Mesothelial cell of epicardium (in vitro differentiated cells): Measurements from ENCODE around the gene MRNIP. TPM values are rescaled to one million over a fixed set of nuclear protein-coding genes. Genes with fewer than 3 reads are reported as not detected.
A peak's percentile ranks its signal among the peaks of the same experiment; 100 is the strongest.

ENCODE experiments used
- DNase-seq, 2 experiments: peaks; one replicate each; pipeline ENCODE4 v3.0.0; 2021; ENCODE audit warnings: low spot score in 2 of 2; ENCODE audit not compliant: unreplicated experiment in 2 of 2
- H3K27ac Mint-ChIP-seq: 2 replicates; pipeline ENCODE4 v1.8.0; 2021; ENCODE audit warnings: mixed read lengths
- H3K27me3 Mint-ChIP-seq: 2 replicates; pipeline ENCODE4 v1.8.0; 2021; ENCODE audit warnings: low read depth, mixed read lengths
- H3K36me3 Mint-ChIP-seq: 2 replicates; pipeline ENCODE4 v1.8.0; 2021; ENCODE audit warnings: mixed read lengths
- H3K4me1 Mint-ChIP-seq: 2 replicates; pipeline ENCODE4 v1.8.0; 2021; ENCODE audit warnings: mixed read lengths
- H3K4me3 Mint-ChIP-seq: 2 replicates; pipeline ENCODE4 v1.8.0; 2021; ENCODE audit warnings: mild to moderate bottlenecking, moderate library complexity, mixed read lengths
- H3K9me3 Mint-ChIP-seq: 2 replicates; pipeline ENCODE4 v1.8.0; 2021; ENCODE audit warnings: mixed read lengths
- total RNA-seq: library from RNA; stranded (reverse); gene quantifications from 3 replicates; pipeline ENCODE4 v1.2.1, GENCODE V29; 2021
- TF ChIP-seq, protein P1 (sequence below): fragments of 200-600 bp; sonication (generic); IDR thresholded peaks from one replicate; pipeline ENCODE4 v1.5.0; 2021; ENCODE audit warnings: antibody characterized with exemption; ENCODE audit not compliant: unreplicated experiment

The MRNIP gene
- total RNA-seq, 1 donor from 2014 or later: 47.0 TPM

DNA sequence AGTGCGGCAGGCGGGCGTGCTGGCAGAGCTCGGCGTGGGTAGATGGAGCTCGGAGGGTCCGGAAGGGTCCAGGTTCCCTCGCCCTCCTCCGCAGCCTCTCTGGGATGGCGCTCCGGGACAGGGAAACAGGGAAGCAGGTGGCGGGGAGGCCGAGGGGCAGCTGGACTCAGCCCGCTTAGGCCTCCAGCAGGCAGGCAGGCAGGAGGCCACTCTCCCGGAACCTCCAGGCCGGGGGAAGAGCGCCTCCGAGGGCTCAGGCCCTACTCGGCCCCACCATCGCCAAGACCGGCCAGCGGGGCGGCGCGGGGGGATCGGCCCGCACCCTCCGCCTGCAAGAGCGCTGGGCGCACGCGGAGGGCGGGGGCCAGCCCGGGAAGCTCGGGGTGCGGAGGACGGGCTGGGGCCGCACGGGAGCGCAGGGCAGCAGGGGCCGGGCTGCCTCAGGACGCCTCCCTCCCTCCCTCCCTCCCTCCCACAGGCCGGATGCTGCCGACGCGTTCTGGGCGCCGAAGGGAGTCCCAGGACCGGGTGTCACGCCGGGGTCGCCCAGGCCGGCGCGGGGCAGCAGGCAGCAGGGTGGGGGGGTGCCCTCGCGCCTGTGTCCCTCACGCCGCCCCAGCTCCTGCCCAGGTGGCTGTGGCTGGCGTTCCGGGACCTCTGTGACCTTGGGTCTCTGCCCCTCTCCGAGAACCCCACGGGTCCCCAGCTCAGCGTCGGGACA, 52.9 kb downstream of the MRNIP start:
- TF ChIP-seq, protein P1, sequence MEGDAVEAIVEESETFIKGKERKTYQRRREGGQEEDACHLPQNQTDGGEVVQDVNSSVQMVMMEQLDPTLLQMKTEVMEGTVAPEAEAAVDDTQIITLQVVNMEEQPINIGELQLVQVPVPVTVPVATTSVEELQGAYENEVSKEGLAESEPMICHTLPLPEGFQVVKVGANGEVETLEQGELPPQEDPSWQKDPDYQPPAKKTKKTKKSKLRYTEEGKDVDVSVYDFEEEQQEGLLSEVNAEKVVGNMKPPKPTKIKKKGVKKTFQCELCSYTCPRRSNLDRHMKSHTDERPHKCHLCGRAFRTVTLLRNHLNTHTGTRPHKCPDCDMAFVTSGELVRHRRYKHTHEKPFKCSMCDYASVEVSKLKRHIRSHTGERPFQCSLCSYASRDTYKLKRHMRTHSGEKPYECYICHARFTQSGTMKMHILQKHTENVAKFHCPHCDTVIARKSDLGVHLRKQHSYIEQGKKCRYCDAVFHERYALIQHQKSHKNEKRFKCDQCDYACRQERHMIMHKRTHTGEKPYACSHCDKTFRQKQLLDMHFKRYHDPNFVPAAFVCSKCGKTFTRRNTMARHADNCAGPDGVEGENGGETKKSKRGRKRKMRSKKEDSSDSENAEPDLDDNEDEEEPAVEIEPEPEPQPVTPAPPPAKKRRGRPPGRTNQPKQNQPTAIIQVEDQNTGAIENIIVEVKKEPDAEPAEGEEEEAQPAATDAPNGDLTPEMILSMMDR: no peak
- Mint-ChIP-seq H3K4me1 (peaks cover 29% of the 10 kb centered on the region), H3K4me3 (peak overlapping the region; percentile 83), H3K9me3 (no peaks in the 10 kb centered on the region), H3K27me3 (no peaks in the 10 kb centered on the region), H3K36me3 (peaks cover 4% of the 10 kb centered on the region), H3K27ac (peak overlapping the region; percentile 88)
- DNase-seq: no peak

DNA sequence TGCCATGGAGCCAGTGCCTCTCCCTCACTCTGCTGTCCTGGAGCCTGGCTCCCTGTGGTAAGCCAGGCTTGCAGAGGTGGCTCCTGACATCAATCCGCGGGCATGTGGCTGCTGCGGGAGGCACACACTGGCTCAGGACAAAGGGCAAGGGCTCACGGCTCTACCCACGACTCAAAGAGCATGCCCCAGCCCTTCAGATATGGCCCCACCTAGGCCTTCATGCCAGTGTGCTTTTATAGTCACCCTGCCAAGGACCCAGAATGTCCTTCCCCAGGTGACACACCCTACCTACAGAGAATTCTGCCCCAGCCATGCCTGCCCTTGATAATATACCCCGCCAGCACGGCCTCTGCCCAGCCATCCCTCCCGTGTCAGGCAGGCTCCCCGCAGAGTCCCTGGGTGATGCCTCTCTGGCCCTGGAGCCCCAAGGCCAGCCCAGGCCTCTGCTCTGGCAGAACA, 53.5 kb downstream of the MRNIP start:
- Mint-ChIP-seq H3K27ac (peak overlapping the region; percentile 88), H3K4me3 (peak overlapping the region; percentile 83), H3K9me3 (no peaks in the 10 kb centered on the region), H3K4me1 (peaks cover 29% of the 10 kb centered on the region), H3K27me3 (no peaks in the 10 kb centered on the region), H3K36me3 (peaks cover 4% of the 10 kb centered on the region)
- DNase-seq: no peak
- TF ChIP-seq, protein P1: no peak

DNA sequence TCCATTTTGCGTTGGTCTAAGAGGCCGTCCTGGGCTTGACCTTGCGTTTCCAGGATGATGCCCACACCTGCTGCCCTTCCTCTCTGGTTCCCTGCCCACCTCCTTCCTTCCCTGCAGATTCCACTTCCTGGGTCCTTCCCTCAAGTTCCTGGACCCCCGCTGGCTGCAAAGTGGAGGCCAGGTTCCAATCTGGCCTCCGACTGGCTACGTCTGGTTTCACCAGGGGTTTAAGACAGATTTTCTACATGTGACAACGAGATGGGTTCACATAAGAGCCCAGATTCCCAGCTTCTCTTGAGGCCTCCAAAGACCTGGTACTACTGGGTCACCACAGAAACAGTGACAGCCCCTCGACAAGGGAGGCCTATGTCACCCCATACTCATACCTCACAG, 54.1 kb downstream of the MRNIP start:
- TF ChIP-seq, protein P1: no peak
- H3K9me3 Mint-ChIP-seq: no peaks in the 10 kb centered on the region
- peaks cover 29% of the 10 kb centered on the region for H3K4me1 Mint-ChIP-seq
- DNase-seq: no peak
- no peak overlapping the region for H3K27ac Mint-ChIP-seq
- H3K4me3 Mint-ChIP-seq: peak overlapping the region; percentile 83
- H3K27me3 Mint-ChIP-seq: no peaks in the 10 kb centered on the region
- peaks cover 6% of the 10 kb centered on the region for H3K36me3 Mint-ChIP-seq

DNA sequence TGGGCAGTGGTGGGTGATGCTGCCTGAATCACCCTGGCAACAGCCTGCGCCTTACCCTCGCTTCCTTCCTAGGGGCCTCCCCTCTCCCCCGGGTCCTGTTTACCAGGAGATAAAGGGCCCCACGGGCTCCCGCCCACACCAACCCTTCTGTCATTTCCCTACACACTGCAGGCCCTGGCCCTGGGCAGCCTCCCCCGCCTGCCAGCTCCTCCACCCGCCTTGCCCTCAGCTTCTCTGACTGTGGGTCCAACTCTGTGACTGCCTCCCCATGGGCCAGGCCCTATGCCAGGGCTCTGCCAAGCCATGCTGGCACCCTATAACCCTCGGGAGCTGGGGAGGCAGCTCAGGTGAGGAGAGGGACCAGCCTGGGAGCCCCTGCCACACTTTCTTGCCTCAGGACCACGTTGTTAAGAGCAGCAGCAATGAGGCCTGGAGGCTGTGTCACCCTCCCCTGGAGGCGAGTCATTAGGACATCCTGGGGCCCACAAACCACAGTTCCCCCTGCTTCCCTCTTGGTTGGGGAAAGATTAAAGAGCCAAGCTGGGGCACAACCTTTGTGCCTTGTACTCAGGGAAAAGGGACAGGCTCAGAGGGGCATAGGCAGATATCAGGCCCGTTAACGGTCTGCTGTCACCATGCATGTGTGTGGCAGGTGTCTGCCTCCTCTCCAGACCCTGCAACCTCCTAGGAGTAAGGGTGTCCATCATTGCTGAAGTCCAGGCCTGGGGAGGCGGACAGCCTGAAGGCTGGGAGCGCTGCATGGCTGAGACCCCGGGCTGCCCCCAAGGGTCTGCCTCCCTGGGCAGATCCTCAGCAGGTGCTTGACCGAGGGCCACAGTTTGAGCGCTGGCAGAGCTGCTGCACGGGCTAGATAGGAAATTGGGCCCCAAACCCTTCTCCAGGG, 54.7 kb downstream of the MRNIP start:
- Mint-ChIP-seq H3K27ac (no peak overlapping the region), H3K9me3 (no peaks in the 10 kb centered on the region), H3K4me1 (peaks cover 29% of the 10 kb centered on the region), H3K4me3 (peak overlapping the region; percentile 26), H3K36me3 (peaks cover 10% of the 10 kb centered on the region), H3K27me3 (no peaks in the 10 kb centered on the region)
- no peak for DNase-seq
- TF ChIP-seq, protein P1: no peak

DNA sequence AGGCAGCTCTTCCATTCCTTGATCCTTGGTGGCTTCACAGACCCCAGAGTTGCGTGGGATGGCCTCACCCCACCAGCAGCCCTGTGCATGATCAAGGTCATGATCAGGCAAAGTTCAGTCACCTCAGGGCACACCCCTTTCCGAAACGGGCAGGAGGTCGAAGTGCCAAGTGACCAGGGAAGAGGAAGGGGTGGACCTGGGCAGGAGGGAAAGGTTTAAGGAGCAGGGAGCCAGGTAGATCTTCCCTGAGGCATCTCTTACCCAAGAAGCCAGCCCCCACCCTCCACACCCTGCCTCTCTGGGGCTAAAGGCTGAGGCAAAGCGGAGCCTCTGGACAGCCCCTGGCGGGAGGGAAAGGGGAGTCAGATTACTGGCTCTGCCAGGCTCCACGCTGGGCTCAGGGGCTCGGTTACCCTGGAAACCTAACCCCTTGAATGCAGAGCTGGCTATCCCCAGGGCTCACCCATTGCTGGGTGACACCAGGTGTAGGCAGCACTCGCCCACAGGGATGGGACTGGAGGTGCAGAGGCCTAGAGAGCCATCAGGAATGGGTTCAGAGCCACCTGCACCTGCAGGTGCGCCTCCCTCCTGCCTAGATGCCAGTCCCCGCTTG, 55.6 kb downstream of the MRNIP start:
- peaks cover 29% of the 10 kb centered on the region for H3K4me1 Mint-ChIP-seq
- DNase-seq: no peak
- TF ChIP-seq, protein P1: no peak
- H3K27me3 Mint-ChIP-seq: no peaks in the 10 kb centered on the region
- H3K4me3 Mint-ChIP-seq: no peak overlapping the region
- H3K27ac Mint-ChIP-seq: no peak overlapping the region
- H3K36me3 Mint-ChIP-seq: peaks cover 10% of the 10 kb centered on the region
- H3K9me3 Mint-ChIP-seq: no peaks in the 10 kb centered on the region
